ENCODE results near the gene BBS7. TPM values are rescaled to one million over a fixed set of nuclear protein-coding genes. Genes with fewer than 3 reads are reported as not detected.

The BBS7 gene
- total RNA-seq, 1 donor from 2014 or later, result 20.4 TPM

GRCh38 chr4:121877041-121877773 is 6.9 kb upstream of the BBS7 start:
- no peak overlapping the region for H3K27ac Mint-ChIP-seq (ENCODE audit: unreplicated experiment)
- no peaks in the 10 kb centered on the region for H3K9me3 Mint-ChIP-seq (ENCODE audit: unreplicated experiment)
- H3K36me3 Mint-ChIP-seq (ENCODE audit: low read depth, unreplicated experiment), result no peaks in the 10 kb centered on the region
- no peaks in the 10 kb centered on the region for H3K4me1 Mint-ChIP-seq (ENCODE audit: unreplicated experiment)
- no peak overlapping the region for H3K4me3 Mint-ChIP-seq (ENCODE audit: unreplicated experiment)
- TF ChIP-seq, protein P1, sequence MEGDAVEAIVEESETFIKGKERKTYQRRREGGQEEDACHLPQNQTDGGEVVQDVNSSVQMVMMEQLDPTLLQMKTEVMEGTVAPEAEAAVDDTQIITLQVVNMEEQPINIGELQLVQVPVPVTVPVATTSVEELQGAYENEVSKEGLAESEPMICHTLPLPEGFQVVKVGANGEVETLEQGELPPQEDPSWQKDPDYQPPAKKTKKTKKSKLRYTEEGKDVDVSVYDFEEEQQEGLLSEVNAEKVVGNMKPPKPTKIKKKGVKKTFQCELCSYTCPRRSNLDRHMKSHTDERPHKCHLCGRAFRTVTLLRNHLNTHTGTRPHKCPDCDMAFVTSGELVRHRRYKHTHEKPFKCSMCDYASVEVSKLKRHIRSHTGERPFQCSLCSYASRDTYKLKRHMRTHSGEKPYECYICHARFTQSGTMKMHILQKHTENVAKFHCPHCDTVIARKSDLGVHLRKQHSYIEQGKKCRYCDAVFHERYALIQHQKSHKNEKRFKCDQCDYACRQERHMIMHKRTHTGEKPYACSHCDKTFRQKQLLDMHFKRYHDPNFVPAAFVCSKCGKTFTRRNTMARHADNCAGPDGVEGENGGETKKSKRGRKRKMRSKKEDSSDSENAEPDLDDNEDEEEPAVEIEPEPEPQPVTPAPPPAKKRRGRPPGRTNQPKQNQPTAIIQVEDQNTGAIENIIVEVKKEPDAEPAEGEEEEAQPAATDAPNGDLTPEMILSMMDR (IDR thresholded peaks at IDR 0.05; ENCODE audit: unreplicated experiment), result no peak
- no peak for DNase-seq (ENCODE audit: low spot score)
- peaks cover 2% of the 10 kb centered on the region for H3K27me3 Mint-ChIP-seq (ENCODE audit: unreplicated experiment)

GRCh38 chr4:121876070-121876469 is 5.8 kb upstream of the BBS7 start:
- TF ChIP-seq, protein P1 (IDR thresholded peaks at IDR 0.05; ENCODE audit: unreplicated experiment), result no peak

GRCh38 chr4:121875652-121876051 is 5.4 kb upstream of the BBS7 start:
- peaks cover 2% of the 10 kb centered on the region for H3K27me3 Mint-ChIP-seq (ENCODE audit: unreplicated experiment)
- no peaks in the 10 kb centered on the region for H3K9me3 Mint-ChIP-seq (ENCODE audit: unreplicated experiment)
- H3K36me3 Mint-ChIP-seq (ENCODE audit: low read depth, unreplicated experiment), result no peaks in the 10 kb centered on the region
- TF ChIP-seq, protein P1 (IDR thresholded peaks at IDR 0.05; ENCODE audit: unreplicated experiment), result no peak
- no peak overlapping the region for H3K4me3 Mint-ChIP-seq (ENCODE audit: unreplicated experiment)
- H3K27ac Mint-ChIP-seq (ENCODE audit: unreplicated experiment), result no peak overlapping the region
- DNase-seq (ENCODE audit: low spot score), result no peak
- H3K4me1 Mint-ChIP-seq (ENCODE audit: unreplicated experiment), result no peaks in the 10 kb centered on the region

More at GRCh38 chr4:121876070-121876469, 5.8 kb upstream of the BBS7 start:
- Mint-ChIP-seq H3K4me3 (ENCODE audit: unreplicated experiment) (no peak overlapping the region), H3K9me3 (ENCODE audit: unreplicated experiment) (no peaks in the 10 kb centered on the region), H3K4me1 (ENCODE audit: unreplicated experiment) (no peaks in the 10 kb centered on the region), H3K27me3 (ENCODE audit: unreplicated experiment) (peaks cover 2% of the 10 kb centered on the region), H3K27ac (ENCODE audit: unreplicated experiment) (no peak overlapping the region), H3K36me3 (ENCODE audit: low read depth, unreplicated experiment) (no peaks in the 10 kb centered on the region)
- no peak for DNase-seq (ENCODE audit: low spot score)

GRCh38 chr4:121873604-121874003 is 3.3 kb upstream of the BBS7 start:
- DNase-seq (ENCODE audit: low spot score), result no peak
- Mint-ChIP-seq H3K36me3 (ENCODE audit: low read depth, unreplicated experiment) (no peaks in the 10 kb centered on the region), H3K9me3 (ENCODE audit: unreplicated experiment) (no peaks in the 10 kb centered on the region), H3K27me3 (ENCODE audit: unreplicated experiment) (peaks cover under 1% of the 10 kb centered on the region), H3K27ac (ENCODE audit: unreplicated experiment) (no peak overlapping the region), H3K4me1 (ENCODE audit: unreplicated experiment) (peaks cover 3% of the 10 kb centered on the region), H3K4me3 (ENCODE audit: unreplicated experiment) (no peak overlapping the region)
- TF ChIP-seq, protein P1 (IDR thresholded peaks at IDR 0.05; ENCODE audit: unreplicated experiment), result no peak

DNA sequence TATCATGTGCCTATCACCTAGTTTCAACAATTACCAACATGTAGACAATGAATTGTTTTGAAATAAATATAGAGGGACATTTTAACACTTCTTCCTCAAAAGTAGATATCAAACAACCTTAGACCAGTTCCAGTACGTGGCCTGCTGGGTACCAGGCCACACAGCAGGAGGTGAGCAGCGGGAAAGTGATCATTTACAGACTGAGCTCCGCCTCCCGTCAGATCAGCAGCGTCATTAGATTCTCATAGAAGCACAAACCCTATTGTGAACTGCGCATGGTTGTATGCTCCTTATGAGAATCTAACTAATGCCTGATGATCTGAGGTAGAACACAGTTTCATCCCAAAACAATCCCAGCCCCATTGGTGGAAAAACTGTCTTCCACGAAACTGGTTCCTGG is 6.5 kb downstream of the BBS7 start:
- no peak for DNase-seq (ENCODE audit: low spot score)
- Mint-ChIP-seq H3K4me3 (ENCODE audit: unreplicated experiment) (no peak overlapping the region), H3K36me3 (ENCODE audit: low read depth, unreplicated experiment) (peaks cover 13% of the 10 kb centered on the region), H3K4me1 (ENCODE audit: unreplicated experiment) (peaks cover 3% of the 10 kb centered on the region), H3K27me3 (ENCODE audit: unreplicated experiment) (peaks cover 3% of the 10 kb centered on the region), H3K9me3 (ENCODE audit: unreplicated experiment) (no peaks in the 10 kb centered on the region), H3K27ac (ENCODE audit: unreplicated experiment) (no peak overlapping the region)
- TF ChIP-seq, protein P1 (IDR thresholded peaks at IDR 0.05; ENCODE audit: unreplicated experiment), result no peak
